Nephron (organoid): Measurements from ENCODE around the gene FLRT1.

Experiments used
- H3K27ac Mint-ChIP-seq, 3 experiments: 2 replicates each; pipeline ENCODE4 v1.8.0; 2020; ENCODE audit warnings: mixed read lengths in 3 of 3, mild to moderate bottlenecking in 2 of 3, moderate library complexity in 1 of 3
- H3K27me3 Mint-ChIP-seq: 2 replicates; pipeline ENCODE4 v1.8.0; 2021; ENCODE audit warnings: low read depth, mild to moderate bottlenecking, moderate library complexity, mixed read lengths
- H3K36me3 Mint-ChIP-seq: 2 replicates; pipeline ENCODE4 v1.8.0; 2020; ENCODE audit warnings: low read depth, mixed read lengths
- H3K4me1 Mint-ChIP-seq: 2 replicates; pipeline ENCODE4 v1.8.0; 2020; ENCODE audit warnings: mixed read lengths
- H3K4me3 Mint-ChIP-seq, 3 experiments: 2 replicates each; pipeline ENCODE4 v1.8.0; 2020; ENCODE audit warnings: mild to moderate bottlenecking in 3 of 3, mixed read lengths in 3 of 3, moderate library complexity in 2 of 3
- H3K9me3 Mint-ChIP-seq: 2 replicates; pipeline ENCODE4 v1.8.0; 2020; ENCODE audit warnings: mixed read lengths
- CTCF ChIP-seq, 3 experiments: fragments of 200-600 bp; sonication (generic); IDR thresholded peaks; one replicate each; pipeline ENCODE4 v1.5.0; 2021; ENCODE audit warnings: antibody characterized with exemption in 3 of 3; ENCODE audit not compliant: unreplicated experiment in 3 of 3

FLRT1 gene

GRCh38 chr11:64029773-64030172 is 6.0 kb upstream of the FLRT1 start:
- H3K9me3 Mint-ChIP-seq = no peaks in the 10 kb centered on the region
- H3K4me1 Mint-ChIP-seq = peaks cover 35% of the 10 kb centered on the region
- H3K27ac Mint-ChIP-seq = peak overlapping the region in 1 of 3 experiments; percentile 44
- peaks cover 17% of the 10 kb centered on the region for H3K27me3 Mint-ChIP-seq
- TF ChIP-seq CTCF (IDR thresholded peaks at IDR 0.05; ENCODE audit: unreplicated experiment in 3 of 3) = no peak
- H3K4me3 Mint-ChIP-seq = no peak overlapping the region
- no peaks in the 10 kb centered on the region for H3K36me3 Mint-ChIP-seq

GRCh38 chr11:64031001-64031400 is 4.7 kb upstream of the FLRT1 start:
- Mint-ChIP-seq H3K9me3 (no peaks in the 10 kb centered on the region), H3K27me3 (peaks cover 23% of the 10 kb centered on the region), H3K4me1 (peaks cover 34% of the 10 kb centered on the region), H3K36me3 (no peaks in the 10 kb centered on the region), H3K27ac (no peak overlapping the region), H3K4me3 (no peak overlapping the region)
- no peak for TF ChIP-seq CTCF (IDR thresholded peaks at IDR 0.05; ENCODE audit: unreplicated experiment in 3 of 3)

- no peak overlapping the region for H3K27ac Mint-ChIP-seq
- H3K36me3 Mint-ChIP-seq = no peaks in the 10 kb centered on the region
- H3K9me3 Mint-ChIP-seq = no peaks in the 10 kb centered on the region
- no peak for TF ChIP-seq CTCF (IDR thresholded peaks at IDR 0.05; ENCODE audit: unreplicated experiment in 3 of 3)
- no peak overlapping the region for H3K4me3 Mint-ChIP-seq
- peaks cover 27% of the 10 kb centered on the region for H3K4me1 Mint-ChIP-seq
- peaks cover 23% of the 10 kb centered on the region for H3K27me3 Mint-ChIP-seq
These were observed 3.7 kb upstream of the FLRT1 start for GRCh38 chr11:64032050-64032449.

GRCh38 chr11:64034411-64034811 is 1.3 kb upstream of the FLRT1 start:
- Mint-ChIP-seq H3K27ac (peak overlapping the region in 2 of 3 experiments; percentile 34 to 69), H3K9me3 (no peaks in the 10 kb centered on the region), H3K4me1 (peaks cover 20% of the 10 kb centered on the region), H3K27me3 (peaks cover 30% of the 10 kb centered on the region), H3K36me3 (no peaks in the 10 kb centered on the region), H3K4me3 (peak overlapping the region; percentile 86 to 88 (median 87))
- TF ChIP-seq CTCF (IDR thresholded peaks at IDR 0.05; ENCODE audit: unreplicated experiment in 3 of 3) = no peak

- H3K27me3 Mint-ChIP-seq = peaks cover 33% of the 10 kb centered on the region
- peaks cover 16% of the 10 kb centered on the region for H3K4me1 Mint-ChIP-seq
- no peak for TF ChIP-seq CTCF (IDR thresholded peaks at IDR 0.05; ENCODE audit: unreplicated experiment in 3 of 3)
- H3K36me3 Mint-ChIP-seq = no peaks in the 10 kb centered on the region
- H3K9me3 Mint-ChIP-seq = no peaks in the 10 kb centered on the region
- peak overlapping the region in 1 of 3 experiments; percentile 70 for H3K27ac Mint-ChIP-seq
- H3K4me3 Mint-ChIP-seq = peak overlapping the region; percentile 86 to 88 (median 87)
These were observed 628 bp upstream of the FLRT1 start for GRCh38 chr11:64035081-64035524.
